C4-2B (cell line): Measurements from ENCODE around the gene TANGO6.

Experiments
- ZFX ChIP-seq: fragments of 450-650 bp; IDR thresholded peaks from 2 replicates; pipeline ENCODE4 v1.6.1; 2017
- TF ChIP-seq, protein P1 (sequence below): fragments of 450-650 bp; conservative IDR thresholded peaks from 2 replicates; pipeline ENCODE4 v1.5.1; 2017; ENCODE audit warnings: mild to moderate bottlenecking

DNA sequence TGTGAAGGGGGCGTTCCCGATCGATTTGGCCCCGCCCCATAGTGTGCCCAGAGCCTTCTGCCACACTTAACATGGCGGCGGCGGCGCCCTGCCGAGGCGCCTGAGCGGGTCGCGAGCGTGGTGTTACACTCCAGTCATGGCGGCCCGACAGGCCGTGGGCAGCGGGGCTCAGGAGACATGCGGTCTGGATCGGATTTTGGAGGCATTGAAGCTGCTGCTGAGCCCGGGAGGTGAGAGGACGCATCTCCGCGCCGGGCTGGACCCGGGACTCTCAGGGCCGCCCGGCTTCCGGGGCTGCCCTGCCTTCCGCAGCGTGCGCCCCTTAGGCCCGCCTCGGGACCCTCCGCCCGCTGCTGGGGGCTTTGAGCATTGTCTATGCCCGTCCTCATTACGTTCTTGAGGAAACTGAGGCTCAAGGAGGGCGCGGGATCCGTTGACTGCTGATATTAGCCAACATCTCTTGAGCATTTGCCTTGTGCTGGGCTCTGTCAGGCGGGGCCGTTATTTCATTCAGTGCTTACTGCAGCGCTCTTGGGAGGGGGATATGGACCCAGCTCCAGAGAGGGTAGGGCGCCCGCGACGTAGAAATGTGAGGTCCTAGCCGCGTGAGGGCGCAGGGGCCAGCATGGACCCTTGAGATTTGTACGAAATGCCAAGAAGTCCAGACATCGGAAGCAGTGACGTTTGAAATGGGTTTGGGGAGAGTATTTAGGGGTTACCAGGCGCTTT, at the start of gene TANGO6:
- TF ChIP-seq, protein P1, sequence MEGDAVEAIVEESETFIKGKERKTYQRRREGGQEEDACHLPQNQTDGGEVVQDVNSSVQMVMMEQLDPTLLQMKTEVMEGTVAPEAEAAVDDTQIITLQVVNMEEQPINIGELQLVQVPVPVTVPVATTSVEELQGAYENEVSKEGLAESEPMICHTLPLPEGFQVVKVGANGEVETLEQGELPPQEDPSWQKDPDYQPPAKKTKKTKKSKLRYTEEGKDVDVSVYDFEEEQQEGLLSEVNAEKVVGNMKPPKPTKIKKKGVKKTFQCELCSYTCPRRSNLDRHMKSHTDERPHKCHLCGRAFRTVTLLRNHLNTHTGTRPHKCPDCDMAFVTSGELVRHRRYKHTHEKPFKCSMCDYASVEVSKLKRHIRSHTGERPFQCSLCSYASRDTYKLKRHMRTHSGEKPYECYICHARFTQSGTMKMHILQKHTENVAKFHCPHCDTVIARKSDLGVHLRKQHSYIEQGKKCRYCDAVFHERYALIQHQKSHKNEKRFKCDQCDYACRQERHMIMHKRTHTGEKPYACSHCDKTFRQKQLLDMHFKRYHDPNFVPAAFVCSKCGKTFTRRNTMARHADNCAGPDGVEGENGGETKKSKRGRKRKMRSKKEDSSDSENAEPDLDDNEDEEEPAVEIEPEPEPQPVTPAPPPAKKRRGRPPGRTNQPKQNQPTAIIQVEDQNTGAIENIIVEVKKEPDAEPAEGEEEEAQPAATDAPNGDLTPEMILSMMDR = peak; percentile 40
- TF ChIP-seq ZFX = peak; percentile 84
